Gastroesophageal sphincter (tissue), 4 donors: ENCODE data around the gene LCA5. TPM values are rescaled to one million over a fixed set of nuclear protein-coding genes. Genes with fewer than 3 reads are reported as not detected.
A peak's percentile ranks its signal among the peaks of the same experiment; 100 is the strongest.

Experiments
- ATAC-seq: fragments of 150-250 bp; one replicate; pipeline ENCODE4 v1.9.1; 2016; ENCODE audit warnings: mild to moderate bottlenecking, moderate library complexity
- H3K27ac ChIP-seq, 4 donors: fragments of 200-600 bp; sonication (generic) in 3 of 4; 1 replicate in 3 of 4; 2 replicates in 1 of 4; pipeline ENCODE4 v1.5.1; 2016 to 2019
- H3K27me3 ChIP-seq: fragments of 200-600 bp; sonication (generic); one replicate; pipeline ENCODE4 v1.5.1; 2019
- H3K36me3 ChIP-seq, 2 donors: fragments of 200-600 bp; sonication (generic); one replicate each; pipeline ENCODE4 v1.5.1; 2019; ENCODE audit warnings: control low read depth in 1 of 2
- H3K4me1 ChIP-seq, 3 donors: fragments of 200-600 bp; sonication (generic); 1 replicate in 2 of 3; 2 replicates in 1 of 3; pipeline ENCODE4 v1.5.1; 2016 to 2019; ENCODE audit warnings: control low read depth in 2 of 3
- H3K4me3 ChIP-seq, 2 donors: fragments of 200-600 bp; sonication (generic); one replicate each; pipeline ENCODE4 v1.5.1; 2019; ENCODE audit warnings: mild to moderate bottlenecking in 1 of 2, moderate library complexity in 1 of 2
- H3K9me3 ChIP-seq, 3 donors: fragments of 200-600 bp; sonication (generic); one replicate each; pipeline ENCODE4 v1.5.1; 2017 to 2019; ENCODE audit warnings: control low read depth in 2 of 3
- EP300 ChIP-seq: sonication (generic); formaldehyde crosslinking; IDR thresholded peaks from one replicate; pipeline ENCODE4 v1.6.1; 2017; ENCODE audit warnings: antibody characterized with exemption, mild to moderate bottlenecking
- POLR2A ChIP-seq, 2 donors: fragments of 450-650 bp; IDR thresholded peaks; one replicate each; pipeline ENCODE4 v1.6.1; 2017; ENCODE audit warnings: antibody characterized with exemption in 2 of 2, mild to moderate bottlenecking in 2 of 2, moderate library complexity in 1 of 2
- POLR2AphosphoS5 ChIP-seq: sonication (generic); formaldehyde crosslinking; IDR thresholded peaks from one replicate; pipeline ENCODE4 v1.6.1; 2017; ENCODE audit warnings: antibody characterized with exemption
- WGBS, 2 donors: methylation state at CpG; one replicate each; pipeline ENCODE4 v1.1.5; 2018; ENCODE audit warnings: low coverage in 1 of 2; 5-methylcytosine and 5-hydroxymethylcytosine counted together
- total RNA-seq, 4 donors: library from RNA; depleted of rRNA; stranded (reverse); fragments of >200 nt; gene quantifications; one replicate each; pipeline ENCODE4 v1.1.0, GENCODE V29; 2016
- TF ChIP-seq, protein P1 (sequence below), 4 experiments: fragments of 200-600 bp in 2 of 4; fragments of 450-650 bp in 2 of 4; sonication (generic) in 1 of 4; IDR thresholded peaks; one replicate each; pipeline ENCODE4 v1.5.1; 2017 to 2019; ENCODE audit warnings: antibody characterized with exemption in 4 of 4, mild to moderate bottlenecking in 2 of 4, moderate library complexity in 2 of 4

LCA5 gene
- total RNA-seq, 4 donors from 2014 or later = 6.8 to 11.8 (median 9.5) TPM

DNA sequence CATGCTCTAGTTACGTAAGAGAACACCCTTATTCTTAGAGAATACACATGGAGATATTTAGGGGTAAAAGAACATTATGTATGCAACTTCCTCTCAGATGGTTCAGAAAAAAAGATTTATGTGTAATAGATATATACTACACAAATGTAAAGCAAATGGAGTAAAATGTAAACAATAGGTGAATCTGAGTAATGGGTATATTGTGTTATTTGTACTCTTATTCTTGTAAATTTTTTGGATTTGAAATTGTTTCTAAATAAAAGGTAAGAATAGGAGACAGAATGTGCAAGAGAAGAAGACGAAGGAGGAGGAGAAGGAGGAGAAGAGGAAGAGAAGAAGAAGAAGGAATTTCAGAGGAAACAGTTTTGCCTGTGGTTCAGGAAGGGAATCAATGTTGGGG, 22.5 kb upstream of the LCA5 start:
- Histone ChIP-seq H3K36me3 (no peaks in the 10 kb centered on the region), H3K4me3 (no peak overlapping the region), H3K27ac (no peak overlapping the region), H3K9me3 (no peaks in the 10 kb centered on the region), H3K4me1 (peaks cover 0 to 14% (median 0%) of the 10 kb centered on the region in 3 donors), H3K27me3 (no peaks in the 10 kb centered on the region)
- no peak for TF ChIP-seq POLR2A (IDR thresholded peaks at IDR 0.05)
- TF ChIP-seq EP300 = no peak
- TF ChIP-seq, protein P1, sequence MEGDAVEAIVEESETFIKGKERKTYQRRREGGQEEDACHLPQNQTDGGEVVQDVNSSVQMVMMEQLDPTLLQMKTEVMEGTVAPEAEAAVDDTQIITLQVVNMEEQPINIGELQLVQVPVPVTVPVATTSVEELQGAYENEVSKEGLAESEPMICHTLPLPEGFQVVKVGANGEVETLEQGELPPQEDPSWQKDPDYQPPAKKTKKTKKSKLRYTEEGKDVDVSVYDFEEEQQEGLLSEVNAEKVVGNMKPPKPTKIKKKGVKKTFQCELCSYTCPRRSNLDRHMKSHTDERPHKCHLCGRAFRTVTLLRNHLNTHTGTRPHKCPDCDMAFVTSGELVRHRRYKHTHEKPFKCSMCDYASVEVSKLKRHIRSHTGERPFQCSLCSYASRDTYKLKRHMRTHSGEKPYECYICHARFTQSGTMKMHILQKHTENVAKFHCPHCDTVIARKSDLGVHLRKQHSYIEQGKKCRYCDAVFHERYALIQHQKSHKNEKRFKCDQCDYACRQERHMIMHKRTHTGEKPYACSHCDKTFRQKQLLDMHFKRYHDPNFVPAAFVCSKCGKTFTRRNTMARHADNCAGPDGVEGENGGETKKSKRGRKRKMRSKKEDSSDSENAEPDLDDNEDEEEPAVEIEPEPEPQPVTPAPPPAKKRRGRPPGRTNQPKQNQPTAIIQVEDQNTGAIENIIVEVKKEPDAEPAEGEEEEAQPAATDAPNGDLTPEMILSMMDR (IDR thresholded peaks at IDR 0.05) = no peak
- TF ChIP-seq POLR2AphosphoS5 = no peak
- ATAC-seq = no peak
- 86 to 100% methylated on average over 2 of the region's 2 CpGs for WGBS, 2 donors

DNA sequence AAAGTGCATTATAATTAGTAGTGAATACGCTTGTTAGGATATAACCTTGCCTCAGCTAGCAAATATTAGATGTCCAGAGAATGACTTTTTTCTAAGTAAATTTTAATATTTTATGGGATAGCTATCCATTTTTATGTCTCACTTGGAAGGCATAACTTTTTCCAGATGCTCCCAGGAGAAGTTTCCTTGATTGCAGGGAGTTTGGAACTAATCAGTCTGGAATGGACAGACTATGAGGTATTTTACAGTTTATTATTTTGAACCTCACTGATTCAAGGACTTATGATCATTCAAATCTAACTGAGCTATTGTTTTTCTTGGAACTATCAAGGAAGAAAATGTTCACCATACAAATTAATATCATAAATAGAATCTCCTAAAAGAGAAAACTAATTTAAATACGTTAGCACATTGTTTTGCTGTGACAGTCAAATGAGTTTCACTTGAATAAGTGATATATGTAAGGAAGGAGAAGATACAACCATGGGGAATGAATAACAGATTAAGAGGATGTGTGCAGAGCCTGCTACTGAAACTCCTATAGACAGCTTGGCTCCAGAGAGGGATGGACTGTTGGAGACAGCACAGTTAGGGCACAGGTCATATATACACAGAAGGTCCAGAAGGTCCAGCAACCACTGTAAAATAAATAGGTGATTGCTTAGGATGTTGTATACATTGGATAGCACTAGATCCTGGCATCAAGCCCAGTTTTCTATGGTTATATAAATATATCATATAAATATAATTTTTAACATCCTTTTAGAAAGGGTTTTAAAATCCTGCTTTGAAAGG, 20.6 kb upstream of the LCA5 start:
- 65 to 75% methylated on average over 2 of the region's 2 CpGs for WGBS, 2 donors
- H3K36me3 ChIP-seq = no peaks in the 10 kb centered on the region
- no peaks in the 10 kb centered on the region for H3K9me3 ChIP-seq

DNA sequence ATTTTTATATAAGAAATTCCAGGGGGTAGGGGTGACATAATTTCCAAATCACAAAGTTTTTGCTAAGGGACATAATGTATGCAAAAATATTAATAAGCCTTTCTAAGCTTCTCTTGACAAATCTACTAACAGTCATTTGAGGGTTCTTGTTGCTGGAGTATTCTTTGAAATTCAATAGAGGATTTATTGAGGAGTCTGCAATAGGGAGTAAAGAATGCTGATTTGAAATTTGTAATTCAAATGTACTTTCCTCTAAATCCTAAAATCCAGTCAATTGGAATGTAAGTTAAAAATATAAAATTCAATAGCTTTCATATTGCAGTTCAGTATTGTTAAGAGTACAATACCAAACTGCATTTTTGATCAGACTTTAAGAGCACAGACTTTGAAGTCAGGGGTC, 17.1 kb upstream of the LCA5 start:
- H3K9me3 ChIP-seq = no peaks in the 10 kb centered on the region
- TF ChIP-seq EP300 = no peak
- TF ChIP-seq, protein P1 (IDR thresholded peaks at IDR 0.05) = no peak
- no peak for TF ChIP-seq POLR2AphosphoS5
- TF ChIP-seq POLR2A (IDR thresholded peaks at IDR 0.05) = no peak
- no peaks in the 10 kb centered on the region for H3K27me3 ChIP-seq
- peaks cover 0 to 8% of the 10 kb centered on the region in 2 donors for H3K36me3 ChIP-seq
- H3K4me1 ChIP-seq = peaks cover 0 to 14% (median 0%) of the 10 kb centered on the region in 3 donors
- no peak overlapping the region for H3K27ac ChIP-seq
- no peak for ATAC-seq
- H3K4me3 ChIP-seq = no peak overlapping the region

More for the DNA sequence above, 20.6 kb upstream of the LCA5 start:
- Histone ChIP-seq H3K4me3 (no peak overlapping the region), H3K27ac (no peak overlapping the region), H3K27me3 (no peaks in the 10 kb centered on the region), H3K4me1 (peaks cover 0 to 14% (median 0%) of the 10 kb centered on the region in 3 donors)
- TF ChIP-seq, protein P1 (IDR thresholded peaks at IDR 0.05) = no peak
- TF ChIP-seq POLR2A (IDR thresholded peaks at IDR 0.05) (no peak), POLR2AphosphoS5 (no peak), EP300 (no peak)
- no peak for ATAC-seq

DNA sequence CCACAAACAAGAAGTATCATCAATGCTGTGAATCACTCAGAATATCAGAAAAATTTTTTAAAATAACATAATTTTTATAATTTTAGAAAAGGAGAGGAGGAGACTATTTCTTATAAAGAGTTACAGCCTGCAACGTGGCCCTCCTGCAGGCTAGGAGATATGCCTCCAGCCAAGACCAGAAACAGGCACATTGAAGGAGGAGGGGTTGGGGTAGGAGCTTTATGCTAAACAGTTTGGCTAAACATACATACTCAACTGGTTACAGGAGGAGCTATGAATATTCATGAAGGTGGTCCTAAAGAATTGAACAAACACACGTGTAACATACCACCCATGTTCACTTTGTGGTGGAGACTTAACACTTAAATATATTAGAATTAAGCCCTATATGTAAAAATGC, 14.2 kb upstream of the LCA5 start:
- WGBS, 2 donors = 85 to 94% methylated on average over 1 to 2 of the region's 2 CpGs
- ATAC-seq = no peak
- Histone ChIP-seq H3K9me3 (no peaks in the 10 kb centered on the region), H3K36me3 (peaks cover 0 to 8% of the 10 kb centered on the region in 2 donors), H3K27ac (no peak overlapping the region), H3K4me3 (no peak overlapping the region), H3K4me1 (peaks cover 0 to 16% (median 3%) of the 10 kb centered on the region in 3 donors), H3K27me3 (no peaks in the 10 kb centered on the region)
- TF ChIP-seq POLR2AphosphoS5 (no peak), EP300 (no peak), POLR2A (IDR thresholded peaks at IDR 0.05) (no peak)
- TF ChIP-seq, protein P1 (IDR thresholded peaks at IDR 0.05) = no peak

DNA sequence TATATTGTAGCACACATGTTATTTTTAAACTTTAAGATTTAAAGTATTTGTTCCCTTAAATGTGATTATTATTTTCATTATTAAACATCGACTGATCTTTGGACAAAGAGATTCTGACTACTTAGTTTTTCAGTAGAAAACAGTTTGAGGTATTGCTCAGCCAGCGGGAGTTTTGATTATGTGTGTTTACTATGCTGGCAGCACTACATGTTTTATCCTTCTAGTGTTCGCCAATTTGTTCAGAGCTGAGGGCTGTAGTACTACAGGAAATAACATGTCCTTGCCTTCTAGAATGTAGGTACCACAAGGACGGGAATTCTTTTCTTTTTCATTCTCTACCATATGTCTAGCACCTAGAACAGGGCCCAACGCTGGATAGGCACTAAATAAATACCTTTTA, 11.1 kb upstream of the LCA5 start:
- ATAC-seq = no peak
- H3K27me3 ChIP-seq = no peaks in the 10 kb centered on the region
- H3K27ac ChIP-seq = peak overlapping the region in 1 of 4 donors; percentile 35
- peaks cover 0 to 8% of the 10 kb centered on the region in 2 donors for H3K36me3 ChIP-seq
- WGBS, 2 donors = 31 to 81% methylated on average over 5 of the region's 5 CpGs
- TF ChIP-seq, protein P1 (IDR thresholded peaks at IDR 0.05) = no peak
- TF ChIP-seq POLR2AphosphoS5 (no peak), POLR2A (IDR thresholded peaks at IDR 0.05) (no peak)
- no peak overlapping the region for H3K4me3 ChIP-seq
- no peaks in the 10 kb centered on the region for H3K9me3 ChIP-seq
- H3K4me1 ChIP-seq = peaks cover 12 to 46% (median 15%) of the 10 kb centered on the region in 3 donors
